Type B pancreatic cell (in vitro differentiated cells): Measurements from ENCODE around the gene DPEP2. TPM values are rescaled to one million over a fixed set of nuclear protein-coding genes. Genes with fewer than 3 reads are reported as not detected.
"Not testable (repeated sequence)": the region's sequence is repeated elsewhere in the genome, so short reads cannot be mapped to it uniquely, and the experiment has no call there.

ENCODE experiments used
- DNase-seq: peaks from one replicate; pipeline ENCODE4 v3.0.0; 2021; ENCODE audit warnings: mixed read lengths; ENCODE audit not compliant: unreplicated experiment; ENCODE audit errors: extremely low spot score
- H3K27ac Mint-ChIP-seq: 2 replicates; pipeline ENCODE4 v1.8.0; 2021; ENCODE audit warnings: mild to moderate bottlenecking, mixed read lengths
- H3K27me3 Mint-ChIP-seq: 2 replicates; pipeline ENCODE4 v1.8.0; 2021; ENCODE audit warnings: mixed read lengths
- H3K36me3 Mint-ChIP-seq: 2 replicates; pipeline ENCODE4 v1.8.0; 2021; ENCODE audit warnings: mixed read lengths
- H3K4me1 Mint-ChIP-seq: one replicate; pipeline ENCODE4 v1.8.0; 2021; ENCODE audit warnings: mixed read lengths; ENCODE audit not compliant: unreplicated experiment
- H3K4me3 Mint-ChIP-seq: 2 replicates; pipeline ENCODE4 v1.8.0; 2021; ENCODE audit warnings: mild to moderate bottlenecking, mixed read lengths
- H3K9me3 Mint-ChIP-seq: 2 replicates; pipeline ENCODE4 v1.8.0; 2021; ENCODE audit warnings: mixed read lengths
- long read RNA-seq: library from polyadenylated mRNA; unstranded; transcript quantifications from one replicate; pipeline ENCODE4 v2.0.0, GENCODE V29; 2020
- total RNA-seq: library from RNA; stranded (reverse); gene quantifications from 2 replicates; pipeline ENCODE4 v1.2.1, GENCODE V29; 2021; ENCODE audit warnings: low replicate concordance
- TF ChIP-seq, protein P1 (sequence below): fragments of 200-600 bp; sonication (generic); conservative IDR thresholded peaks from 2 replicates; pipeline ENCODE4 v1.5.0; 2021; ENCODE audit warnings: antibody characterized with exemption, mild to moderate bottlenecking

Gene DPEP2, protein sequence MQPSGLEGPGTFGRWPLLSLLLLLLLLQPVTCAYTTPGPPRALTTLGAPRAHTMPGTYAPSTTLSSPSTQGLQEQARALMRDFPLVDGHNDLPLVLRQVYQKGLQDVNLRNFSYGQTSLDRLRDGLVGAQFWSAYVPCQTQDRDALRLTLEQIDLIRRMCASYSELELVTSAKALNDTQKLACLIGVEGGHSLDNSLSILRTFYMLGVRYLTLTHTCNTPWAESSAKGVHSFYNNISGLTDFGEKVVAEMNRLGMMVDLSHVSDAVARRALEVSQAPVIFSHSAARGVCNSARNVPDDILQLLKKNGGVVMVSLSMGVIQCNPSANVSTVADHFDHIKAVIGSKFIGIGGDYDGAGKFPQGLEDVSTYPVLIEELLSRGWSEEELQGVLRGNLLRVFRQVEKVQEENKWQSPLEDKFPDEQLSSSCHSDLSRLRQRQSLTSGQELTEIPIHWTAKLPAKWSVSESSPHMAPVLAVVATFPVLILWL
- total RNA-seq, result not detected in 2 replicates
- long read RNA-seq, result 0 reads

DNA sequence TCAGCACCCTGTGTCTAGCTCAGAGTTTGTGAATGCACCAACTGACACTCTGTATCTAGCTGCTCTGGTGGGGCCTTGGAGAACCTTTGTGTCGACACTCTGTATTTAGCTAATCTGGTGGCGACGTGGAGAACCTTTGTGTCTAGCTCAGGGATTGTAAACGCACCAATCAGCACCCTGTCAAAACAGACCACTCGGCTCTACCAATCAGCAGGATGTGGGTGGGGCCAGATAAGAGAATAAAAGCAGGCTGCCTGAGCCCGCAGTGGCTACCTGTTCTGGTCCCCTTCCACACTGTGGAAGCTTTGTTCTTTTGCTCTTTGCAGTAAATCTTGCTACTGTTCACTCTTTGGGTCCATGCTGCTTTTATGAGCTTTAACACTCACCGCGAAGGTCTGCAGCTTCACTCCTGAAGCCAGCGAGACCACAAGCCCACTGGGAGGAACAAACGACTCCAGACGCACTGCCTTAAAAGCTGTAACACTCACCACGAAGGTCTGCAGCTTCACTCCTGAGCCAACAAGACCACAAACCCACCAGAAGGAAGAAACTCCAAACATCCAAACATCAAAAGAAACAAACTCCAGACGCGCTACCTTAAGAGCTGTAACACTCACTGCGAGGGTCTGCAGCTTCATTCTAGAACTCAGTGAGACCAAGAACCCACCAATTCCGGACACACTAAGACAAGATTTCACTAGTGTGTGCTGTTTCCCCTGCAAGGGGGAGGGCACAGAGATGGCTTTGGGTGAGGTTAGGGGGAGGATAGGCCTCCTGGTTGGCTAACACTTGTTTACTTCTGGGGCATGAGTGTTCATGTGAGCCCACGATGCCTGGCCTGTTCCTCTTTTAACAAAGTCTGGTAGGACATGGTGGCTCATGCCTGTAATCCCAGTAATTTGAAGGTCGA is at the start of gene DPEP2:
DPEP2 (minus strand) TSS at position 706 of the 910 bp plus-strand sequence. CDS start 6,272 bp downstream, outside the sequence.
- H3K27ac Mint-ChIP-seq, result peak within 1 kb of the TSS; percentile 5
- not testable (repeated sequence) for DNase-seq, H3K27me3 Mint-ChIP-seq, H3K4me1 Mint-ChIP-seq, H3K9me3 Mint-ChIP-seq, H3K36me3 Mint-ChIP-seq, H3K4me3 Mint-ChIP-seq

DNA sequence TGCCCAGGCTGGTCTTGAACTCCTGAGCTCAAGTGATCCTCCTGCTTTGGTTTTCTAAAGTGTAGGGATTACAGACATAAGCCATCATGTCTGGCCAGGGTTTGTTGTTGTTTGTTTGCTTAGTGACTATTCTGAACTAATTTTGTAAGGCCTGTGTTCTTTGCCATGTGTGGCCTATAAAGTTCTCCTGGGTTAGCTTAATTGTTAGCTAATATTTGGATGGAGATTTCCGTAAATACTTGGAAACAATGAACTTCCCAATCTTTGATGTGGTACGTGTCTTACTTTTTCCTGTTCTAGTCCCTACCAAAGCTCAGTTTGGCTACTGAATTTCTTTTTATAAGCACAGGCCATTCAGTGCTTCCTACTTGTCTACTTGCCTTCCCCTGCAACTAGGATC is 48.7 kb upstream of the DPEP2 start:
- Mint-ChIP-seq H3K27me3 (no peaks in the 10 kb centered on the region), H3K4me3 (no peak overlapping the region), H3K4me1 (no peaks in the 10 kb centered on the region), H3K27ac (no peak overlapping the region), H3K9me3 (no peaks in the 10 kb centered on the region), H3K36me3 (peaks cover 8% of the 10 kb centered on the region)
- TF ChIP-seq, protein P1, sequence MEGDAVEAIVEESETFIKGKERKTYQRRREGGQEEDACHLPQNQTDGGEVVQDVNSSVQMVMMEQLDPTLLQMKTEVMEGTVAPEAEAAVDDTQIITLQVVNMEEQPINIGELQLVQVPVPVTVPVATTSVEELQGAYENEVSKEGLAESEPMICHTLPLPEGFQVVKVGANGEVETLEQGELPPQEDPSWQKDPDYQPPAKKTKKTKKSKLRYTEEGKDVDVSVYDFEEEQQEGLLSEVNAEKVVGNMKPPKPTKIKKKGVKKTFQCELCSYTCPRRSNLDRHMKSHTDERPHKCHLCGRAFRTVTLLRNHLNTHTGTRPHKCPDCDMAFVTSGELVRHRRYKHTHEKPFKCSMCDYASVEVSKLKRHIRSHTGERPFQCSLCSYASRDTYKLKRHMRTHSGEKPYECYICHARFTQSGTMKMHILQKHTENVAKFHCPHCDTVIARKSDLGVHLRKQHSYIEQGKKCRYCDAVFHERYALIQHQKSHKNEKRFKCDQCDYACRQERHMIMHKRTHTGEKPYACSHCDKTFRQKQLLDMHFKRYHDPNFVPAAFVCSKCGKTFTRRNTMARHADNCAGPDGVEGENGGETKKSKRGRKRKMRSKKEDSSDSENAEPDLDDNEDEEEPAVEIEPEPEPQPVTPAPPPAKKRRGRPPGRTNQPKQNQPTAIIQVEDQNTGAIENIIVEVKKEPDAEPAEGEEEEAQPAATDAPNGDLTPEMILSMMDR, result no peak
- DNase-seq, result no peak

DNA sequence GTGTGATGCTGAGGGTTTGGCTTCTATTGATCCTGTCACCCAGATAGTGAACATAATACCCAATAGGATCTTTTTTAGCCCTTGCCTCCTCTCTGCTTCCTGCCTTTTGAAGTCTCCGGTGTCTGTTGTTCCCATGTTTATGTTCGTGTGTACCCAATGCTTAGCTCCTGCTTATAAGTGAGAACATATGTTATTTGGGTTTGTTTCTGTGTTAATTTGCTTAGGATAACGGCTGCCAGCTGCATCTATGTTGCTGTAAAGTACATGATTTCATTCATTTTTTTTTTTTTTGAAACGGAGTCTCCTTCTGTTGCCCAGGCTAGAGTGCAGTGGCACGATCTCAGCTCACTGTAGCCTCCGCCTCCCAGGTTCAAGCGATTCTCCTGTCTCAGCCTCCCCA is 46.8 kb upstream of the DPEP2 start:
- no peaks in the 10 kb centered on the region for H3K27me3 Mint-ChIP-seq
- H3K27ac Mint-ChIP-seq, result no peak overlapping the region
- H3K36me3 Mint-ChIP-seq, result peaks cover 8% of the 10 kb centered on the region
- DNase-seq, result no peak
- H3K9me3 Mint-ChIP-seq, result no peaks in the 10 kb centered on the region
- no peaks in the 10 kb centered on the region for H3K4me1 Mint-ChIP-seq
- no peak overlapping the region for H3K4me3 Mint-ChIP-seq
- TF ChIP-seq, protein P1, result no peak

DNA sequence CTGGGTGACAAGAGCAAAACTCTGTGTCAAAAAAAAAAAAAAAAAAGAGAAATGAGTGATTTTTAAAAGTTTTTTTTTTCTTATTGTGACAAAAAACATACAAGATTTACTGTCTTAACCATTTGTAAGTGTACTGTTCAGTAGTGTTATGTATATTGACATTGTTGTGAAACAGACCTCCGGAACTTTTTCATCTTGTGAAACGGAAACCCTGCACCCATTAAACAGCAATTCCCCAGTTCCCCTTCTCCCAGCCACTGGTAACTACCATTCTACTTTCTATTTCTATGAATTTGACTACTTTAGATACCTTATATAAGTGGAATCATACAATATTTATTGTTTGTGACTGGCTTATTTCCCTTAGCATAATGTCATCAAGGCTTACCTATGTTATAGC is 42.5 kb upstream of the DPEP2 start:
- peaks cover 10% of the 10 kb centered on the region for H3K36me3 Mint-ChIP-seq
- no peaks in the 10 kb centered on the region for H3K4me1 Mint-ChIP-seq
- H3K27ac Mint-ChIP-seq, result no peak overlapping the region
- DNase-seq, result no peak
- TF ChIP-seq, protein P1, result no peak
- H3K9me3 Mint-ChIP-seq, result no peaks in the 10 kb centered on the region
- H3K27me3 Mint-ChIP-seq, result no peaks in the 10 kb centered on the region
- H3K4me3 Mint-ChIP-seq, result no peak overlapping the region

DNA sequence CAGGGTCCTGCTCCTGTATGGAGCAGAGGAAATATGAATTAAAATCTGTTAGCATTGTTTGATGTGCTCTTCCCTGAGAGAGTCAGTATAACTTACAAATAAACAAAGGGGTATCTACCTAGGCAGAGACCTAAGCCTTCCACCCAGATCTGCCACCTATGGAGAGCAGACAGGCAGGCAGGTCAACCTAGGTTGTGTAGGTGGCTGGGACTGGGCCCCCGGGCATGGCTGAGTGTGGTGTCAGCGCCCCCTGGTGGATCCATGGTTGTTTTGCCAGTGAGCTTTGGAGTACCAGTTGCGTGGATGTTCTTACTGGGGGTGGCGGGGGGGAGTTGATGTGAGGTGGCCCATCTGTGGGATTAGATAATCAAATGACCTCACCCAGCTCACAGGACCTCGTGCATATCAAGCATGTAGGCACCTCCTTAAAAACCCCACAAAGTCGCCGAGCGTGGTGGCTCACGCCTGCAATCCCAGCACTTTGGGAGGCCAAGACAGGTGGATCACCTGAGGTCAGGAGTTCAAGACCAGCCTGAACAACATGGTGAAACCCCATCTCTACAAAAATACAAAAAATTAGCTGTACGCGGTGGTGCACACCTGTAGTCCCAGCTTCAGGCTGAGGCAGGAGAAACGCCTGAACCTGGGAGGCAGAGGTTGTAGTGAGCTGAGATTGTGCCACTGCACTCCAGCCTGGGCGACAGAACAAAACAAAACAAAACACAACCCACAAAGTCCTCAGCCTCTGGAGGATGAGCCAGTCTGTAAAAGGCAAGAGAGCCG is 41.4 kb upstream of the DPEP2 start:
- peak; percentile 85 for DNase-seq
- Mint-ChIP-seq H3K4me1 (no peaks in the 10 kb centered on the region), H3K9me3 (no peaks in the 10 kb centered on the region), H3K27me3 (no peaks in the 10 kb centered on the region), H3K27ac (no peak overlapping the region), H3K36me3 (peaks cover 10% of the 10 kb centered on the region), H3K4me3 (no peak overlapping the region)
- TF ChIP-seq, protein P1, result peak; percentile 85
